BJ (cell line): Measurements from ENCODE around the gene TBC1D9B. TPM values are rescaled to one million over a fixed set of nuclear protein-coding genes. Genes with fewer than 3 reads are reported as not detected.

ENCODE experiments used
- CTCF ChIA-PET: fragments of 350-600 bp; formaldehyde crosslinking; extraction: SDS; loops from one replicate; lab custom pipeline; 2021; ENCODE audit warnings: antibody characterized with exemption, inconsistent platforms; lab: Yijun Ruan, JAX
- POLR2A ChIA-PET: fragments of 300-600 bp; sonication (Branson Sonifier 250); formaldehyde crosslinking; extraction: SDS; loops from one replicate; lab custom pipeline; 2021; ENCODE audit warnings: antibody characterized with exemption; lab: Charles Lee
- DNase-seq: peaks from one replicate; pipeline ENCODE4 v3.0.0-alpha.2; 2011; ENCODE audit warnings: low read depth
- H3K27me3 ChIP-seq: 2 replicates; pipeline ENCODE4 v1.6.0; 2011; ENCODE audit warnings: low read length; ENCODE audit not compliant: control insufficient read depth, insufficient read depth
- H3K36me3 ChIP-seq: 2 replicates; pipeline ENCODE4 v1.5.1; 2011; ENCODE audit warnings: low read length; ENCODE audit not compliant: control insufficient read depth, insufficient read depth
- H3K4me3 ChIP-seq: 2 replicates; pipeline ENCODE4 v1.5.1; 2011; ENCODE audit warnings: low read depth, mild to moderate bottlenecking, control low read depth, low read length
- polyA plus RNA-seq: library from polyadenylated mRNA; depleted of rRNA; stranded (reverse); fragments of >200 nt; gene quantifications from 2 replicates; pipeline ENCODE4 v1.2.3, GENCODE V29; 2011
- TF ChIP-seq, protein P1 (sequence below): IDR thresholded peaks from 2 replicates; pipeline ENCODE4 v1.5.1; 2011; ENCODE audit warnings: low read depth, mild to moderate bottlenecking, control low read depth, inconsistent platforms, low read length, moderate library complexity; ENCODE audit not compliant: insufficient read depth

Gene TBC1D9B
- polyA plus RNA-seq, 1 experiment: 89.0 TPM

DNA sequence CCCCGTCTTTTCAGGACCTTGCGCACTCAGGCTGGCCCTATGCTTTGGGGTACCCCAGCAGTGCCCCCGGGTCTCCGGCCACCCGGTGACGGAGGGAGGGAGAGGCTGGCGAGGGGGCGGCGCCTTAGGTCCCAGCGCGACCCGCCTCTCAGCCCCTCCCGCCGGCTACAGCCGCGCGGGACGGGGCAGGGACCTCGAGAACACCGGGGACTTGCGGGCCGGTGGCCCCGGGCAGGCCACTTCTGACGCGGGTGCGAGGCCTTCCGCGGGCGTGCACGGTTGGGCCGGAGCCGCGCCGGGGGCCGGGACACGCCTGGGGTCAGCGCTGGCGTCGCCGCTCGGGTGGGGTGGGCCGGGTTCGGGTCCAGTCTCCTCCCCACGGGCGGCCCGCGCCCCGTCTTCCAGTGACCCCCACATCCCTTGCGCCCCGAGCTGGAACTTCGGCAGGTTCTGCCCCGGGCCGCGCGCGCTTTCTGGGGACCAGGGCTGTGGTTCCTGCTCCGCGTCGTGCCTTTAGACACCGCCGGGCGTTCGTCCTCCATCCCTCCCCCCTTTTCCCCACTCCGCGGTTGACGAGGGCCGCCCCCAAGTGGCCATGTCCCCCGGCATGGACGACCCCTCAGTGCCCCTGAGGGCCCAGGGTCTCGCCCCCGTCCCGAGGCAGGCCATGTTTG, 90.8 kb downstream of the TBC1D9B start:
- Histone ChIP-seq H3K36me3 (peaks cover 4% of the 10 kb centered on the region; the same call in 1 of the 2 replicates), H3K27me3 (no peaks in the 10 kb centered on the region), H3K4me3 (peak overlapping the region; percentile 38)
- ChIA-PET CTCF (no interaction called here), POLR2A (no interaction called here)
- TF ChIP-seq, protein P1, sequence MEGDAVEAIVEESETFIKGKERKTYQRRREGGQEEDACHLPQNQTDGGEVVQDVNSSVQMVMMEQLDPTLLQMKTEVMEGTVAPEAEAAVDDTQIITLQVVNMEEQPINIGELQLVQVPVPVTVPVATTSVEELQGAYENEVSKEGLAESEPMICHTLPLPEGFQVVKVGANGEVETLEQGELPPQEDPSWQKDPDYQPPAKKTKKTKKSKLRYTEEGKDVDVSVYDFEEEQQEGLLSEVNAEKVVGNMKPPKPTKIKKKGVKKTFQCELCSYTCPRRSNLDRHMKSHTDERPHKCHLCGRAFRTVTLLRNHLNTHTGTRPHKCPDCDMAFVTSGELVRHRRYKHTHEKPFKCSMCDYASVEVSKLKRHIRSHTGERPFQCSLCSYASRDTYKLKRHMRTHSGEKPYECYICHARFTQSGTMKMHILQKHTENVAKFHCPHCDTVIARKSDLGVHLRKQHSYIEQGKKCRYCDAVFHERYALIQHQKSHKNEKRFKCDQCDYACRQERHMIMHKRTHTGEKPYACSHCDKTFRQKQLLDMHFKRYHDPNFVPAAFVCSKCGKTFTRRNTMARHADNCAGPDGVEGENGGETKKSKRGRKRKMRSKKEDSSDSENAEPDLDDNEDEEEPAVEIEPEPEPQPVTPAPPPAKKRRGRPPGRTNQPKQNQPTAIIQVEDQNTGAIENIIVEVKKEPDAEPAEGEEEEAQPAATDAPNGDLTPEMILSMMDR: no peak
- no peak for DNase-seq

DNA sequence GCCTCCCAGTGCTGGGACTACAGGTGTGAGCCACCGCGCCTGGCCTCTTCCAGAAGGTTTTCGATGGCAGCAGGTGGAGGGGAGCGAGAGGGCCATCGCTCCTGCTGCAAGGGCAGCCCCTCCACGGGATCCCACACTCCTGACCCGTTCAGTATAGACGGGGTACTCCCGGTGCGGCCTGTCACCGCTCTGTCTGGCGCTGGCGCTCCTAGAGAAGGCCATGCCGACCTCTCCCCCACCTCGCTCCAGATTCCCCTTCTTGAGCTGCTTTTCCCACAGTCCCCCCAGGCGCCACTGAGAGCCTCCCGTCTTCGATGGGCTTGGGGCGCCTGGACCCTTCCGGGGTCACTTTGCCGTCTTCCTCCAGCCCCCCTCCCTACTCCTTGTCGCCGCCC, 91.3 kb downstream of the TBC1D9B start:
- POLR2A ChIA-PET: no interaction called here
- DNase-seq: no peak
- TF ChIP-seq, protein P1: no peak
- H3K36me3 ChIP-seq: peaks cover 4% of the 10 kb centered on the region; the same call in 1 of the 2 replicates
- CTCF ChIA-PET: no interaction called here
- peak overlapping the region; percentile 38 for H3K4me3 ChIP-seq
- H3K27me3 ChIP-seq: no peaks in the 10 kb centered on the region

DNA sequence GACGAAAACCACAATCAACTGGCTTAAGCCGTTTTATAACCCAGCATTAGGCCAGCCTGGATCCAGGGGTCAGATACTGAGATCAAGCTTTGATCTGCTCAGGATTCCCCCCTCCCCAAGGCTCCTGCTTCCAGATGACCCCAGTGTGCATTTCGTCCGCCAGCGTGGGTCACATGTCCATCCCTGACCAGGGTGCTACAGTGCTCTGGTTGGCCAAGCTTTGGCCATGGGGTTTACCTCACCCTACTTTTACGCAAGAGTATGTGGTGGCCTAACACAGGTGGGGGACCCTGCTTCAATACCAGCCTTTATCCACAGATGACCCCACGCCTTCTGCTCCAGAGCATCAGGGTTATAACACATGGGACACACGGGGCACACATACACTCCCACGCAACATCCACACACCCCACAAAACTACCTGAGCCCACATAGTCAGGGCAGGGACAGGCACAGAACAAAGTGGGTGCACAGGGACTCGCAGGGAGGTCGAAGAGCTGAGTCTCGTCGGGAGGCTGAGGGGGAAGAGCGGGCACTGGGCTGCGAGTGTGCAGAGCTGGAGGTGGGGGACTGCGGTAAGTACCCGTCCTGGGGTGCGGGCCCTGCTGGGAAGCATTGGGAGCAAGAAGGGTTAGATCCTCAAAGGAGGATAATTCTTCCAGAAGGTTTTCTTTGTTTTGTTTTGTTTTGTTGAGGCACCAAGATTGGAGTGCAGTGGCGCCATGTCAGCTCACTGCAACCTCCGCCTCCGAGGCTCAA, 92.0 kb downstream of the TBC1D9B start:
- ChIA-PET POLR2A (no interaction called here), CTCF (no interaction called here)
- DNase-seq: no peak

DNA sequence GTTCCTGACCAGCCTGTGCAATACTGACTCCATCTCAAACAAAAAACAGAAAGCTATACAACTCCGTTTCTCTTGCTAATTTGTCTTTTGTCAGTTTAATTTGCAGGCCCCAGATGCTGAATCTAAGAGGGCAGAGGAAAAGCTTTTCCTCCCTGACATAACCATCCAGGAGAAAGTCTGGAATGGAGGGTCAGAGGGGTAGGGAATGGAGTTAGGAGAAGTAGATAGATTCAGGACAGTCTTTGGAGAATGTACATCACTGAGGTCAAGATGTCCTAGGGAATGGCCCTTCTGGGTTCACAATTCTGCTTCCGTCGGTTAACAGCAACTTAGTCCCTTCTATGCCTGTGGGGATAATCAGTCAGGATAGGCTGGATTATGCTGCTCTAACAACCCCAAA, 93.6 kb downstream of the TBC1D9B start:
- CTCF ChIA-PET: interaction anchor here (0.9 kb wide), 1 partner anchor 12 kb away, joined by 3 read pairs; no protein-coding TSS in a partner anchor
- Histone ChIP-seq H3K4me3 (no peak overlapping the region), H3K27me3 (no peaks in the 10 kb centered on the region), H3K36me3 (peaks cover 5% of the 10 kb centered on the region; the same call in 1 of the 2 replicates)
- no peak for DNase-seq
- TF ChIP-seq, protein P1: no peak
- POLR2A ChIA-PET: no interaction called here

More for the DNA sequence above, 92.0 kb downstream of the TBC1D9B start:
- Histone ChIP-seq H3K4me3 (no peak overlapping the region), H3K27me3 (no peaks in the 10 kb centered on the region), H3K36me3 (peaks cover 5% of the 10 kb centered on the region; the same call in 1 of the 2 replicates)
- TF ChIP-seq, protein P1: no peak

DNA sequence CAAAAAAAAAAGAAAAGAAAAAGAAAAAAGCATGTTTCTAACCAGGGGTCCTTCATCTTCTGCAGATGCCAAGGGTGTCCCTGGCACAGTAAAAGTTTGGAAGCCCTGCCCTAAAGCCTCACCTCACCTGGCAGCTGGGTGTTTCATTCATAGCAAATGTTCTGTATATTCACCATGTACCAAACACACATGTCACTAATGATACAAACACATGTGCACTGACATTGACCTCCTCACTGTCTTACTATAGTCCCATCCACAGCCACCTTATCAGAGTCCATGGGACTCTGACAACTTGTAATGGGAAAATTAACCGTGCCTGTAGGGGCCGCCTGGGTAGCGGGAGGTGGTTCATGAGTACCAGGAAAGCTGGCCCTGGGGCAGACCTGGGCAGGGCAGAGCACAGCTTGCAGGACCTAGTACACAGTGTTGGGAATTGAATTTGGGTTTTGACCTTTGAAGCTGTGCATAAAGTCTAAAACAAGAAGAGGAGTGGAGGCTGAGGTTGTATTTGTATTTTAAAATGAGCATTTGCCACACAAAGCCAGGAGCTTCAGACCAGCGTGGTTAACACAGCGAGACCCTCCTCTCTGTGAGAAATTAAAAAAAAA, 94.6 kb downstream of the TBC1D9B start:
- peaks cover 5% of the 10 kb centered on the region; the same call in 1 of the 2 replicates for H3K36me3 ChIP-seq
- POLR2A ChIA-PET: no interaction called here
- CTCF ChIA-PET: interaction anchor here (0.9 kb wide), 1 partner anchor 11 kb away, joined by 3 read pairs; no protein-coding TSS in a partner anchor
- TF ChIP-seq, protein P1: no peak
- H3K4me3 ChIP-seq: no peak overlapping the region
- no peak for DNase-seq
- H3K27me3 ChIP-seq: no peaks in the 10 kb centered on the region
